B cell (primary cell): Measurements from ENCODE around the gene PCNX3. TPM values are rescaled to one million over a fixed set of nuclear protein-coding genes. Genes with fewer than 3 reads are reported as not detected.

ENCODE experiments used
- ATAC-seq: fragments of 200-7000 bp; cut with Tn5 transposase; one replicate; pipeline ENCODE4 v1.10.0; 2021; ENCODE audit warnings: low read depth, mild to moderate bottlenecking, moderate number of reproducible peaks, moderate library complexity
- CTCF ChIA-PET: fragments of 350-600 bp; sonication (Branson Sonifier 250); formaldehyde crosslinking; loops from one replicate; lab custom pipeline; 2021; ENCODE audit warnings: antibody characterized with exemption, inconsistent platforms; lab: Charles Lee
- POLR2A ChIA-PET: fragments of 350-600 bp; sonication (Branson Sonifier 250); formaldehyde crosslinking; loops from one replicate; lab custom pipeline; 2021; ENCODE audit warnings: antibody characterized with exemption; lab: Charles Lee
- DNase-seq: peaks from one replicate; pipeline ENCODE4 v3.0.0; 2013
- H2AFZ ChIP-seq: 2 replicates; pipeline ENCODE4 v1.6.1; 2012; ENCODE audit warnings: mild to moderate bottlenecking, low read depth, low read length; ENCODE audit not compliant: insufficient read depth, poor library complexity, severe bottlenecking
- H3K27ac ChIP-seq, 2 donors: 1 replicate in 1 of 2; 2 replicates in 1 of 2; pipeline ENCODE4 v1.5.1; 2012 to 2013; ENCODE audit warnings: low read length in 2 of 2, mild to moderate bottlenecking in 2 of 2, moderate library complexity in 1 of 2
- H3K27me3 ChIP-seq, 4 experiments: fragments of 200-600 bp in 1 of 4; sonication (generic) in 1 of 4; replicated peaks in 1 of 4; 1 replicate in 2 of 4; 2 replicates in 2 of 4; pipeline versions ENCODE4 v1.6.1 to v1.7.0; 2013 to 2016; ENCODE audit warnings: low read length in 3 of 4, mild to moderate bottlenecking in 2 of 4, mixed read lengths in 1 of 4, moderate library complexity in 1 of 4; ENCODE audit not compliant: insufficient read depth in 4 of 4, control insufficient read depth in 3 of 4; ENCODE audit errors: control extremely low read depth in 1 of 4
- H3K36me3 ChIP-seq, 2 experiments: replicated peaks in 1 of 2; 1 replicate in 1 of 2; 2 replicates in 1 of 2; pipeline versions ENCODE4 v1.6.1 to v1.7.1; 2013; ENCODE audit warnings: low read length in 1 of 2; ENCODE audit not compliant: insufficient read depth in 2 of 2, control insufficient read depth in 1 of 2; ENCODE audit errors: control extremely low read depth in 1 of 2, extremely low read depth in 1 of 2
- H3K4me1 ChIP-seq, 2 donors: fragments of 200-600 bp in 1 of 2; sonication (generic) in 1 of 2; 1 replicate in 1 of 2; 2 replicates in 1 of 2; pipeline versions ENCODE4 v1.5.1 to v1.6.1; 2013 to 2017; ENCODE audit warnings: low read length in 2 of 2; ENCODE audit not compliant: control insufficient read depth in 2 of 2, insufficient read depth in 2 of 2
- H3K4me2 ChIP-seq: replicated peaks from 2 replicates; pipeline ENCODE3; 2012; ENCODE audit warnings: mild to moderate bottlenecking, low read depth, low read length; ENCODE audit not compliant: poor library complexity, severe bottlenecking
- H3K4me3 ChIP-seq, 5 experiments: fragments of 200-600 bp in 1 of 5; sonication (generic) in 1 of 5; 1 replicate in 3 of 5; 2 replicates in 2 of 5; pipeline versions ENCODE4 v1.5.1 to v1.7.0; 2011 to 2016; ENCODE audit warnings: low read length in 4 of 5, mild to moderate bottlenecking in 4 of 5, low read depth in 2 of 5, control low read depth in 1 of 5, moderate library complexity in 1 of 5; ENCODE audit not compliant: insufficient read depth in 1 of 5; ENCODE audit errors: control extremely low read depth in 1 of 5, extremely low read depth in 1 of 5
- H3K79me2 ChIP-seq: fragments of 200-600 bp; sonication (generic); one replicate; pipeline ENCODE4 v1.6.0; 2016; ENCODE audit warnings: low read length; ENCODE audit not compliant: control insufficient read depth, insufficient read depth
- H3K9ac ChIP-seq: fragments of 200-600 bp; sonication (generic); 2 replicates; pipeline ENCODE4 v1.6.1; 2017; ENCODE audit warnings: mild to moderate bottlenecking, low read length, moderate library complexity
- H3K9me3 ChIP-seq, 3 donors: one replicate each; pipeline versions ENCODE4 v1.6.1 to v1.7.1; 2013; ENCODE audit warnings: low read length in 2 of 3; ENCODE audit not compliant: control insufficient read depth in 2 of 3, insufficient read depth in 1 of 3; ENCODE audit errors: control extremely low read depth in 1 of 3
- H4K20me1 ChIP-seq: 2 replicates; pipeline ENCODE4 v1.6.0; 2012; ENCODE audit warnings: mild to moderate bottlenecking, low read length; ENCODE audit not compliant: insufficient read depth, control insufficient read depth, poor library complexity, severe bottlenecking
- H3K27ac Mint-ChIP-seq: one replicate; pipeline ENCODE4 v1.8.0; 2021; ENCODE audit warnings: mixed read lengths
- H3K27me3 Mint-ChIP-seq: one replicate; pipeline ENCODE4 v1.8.0; 2021; ENCODE audit warnings: mixed read lengths
- H3K4me1 Mint-ChIP-seq: one replicate; pipeline ENCODE4 v1.8.0; 2021; ENCODE audit warnings: mixed read lengths
- H3K4me3 Mint-ChIP-seq: one replicate; pipeline ENCODE4 v1.8.0; 2021; ENCODE audit warnings: mixed read lengths
- H3K9me3 Mint-ChIP-seq: one replicate; pipeline ENCODE4 v1.8.0; 2022; ENCODE audit warnings: mixed read lengths; ENCODE audit not compliant: insufficient read depth
- EZH2 ChIP-seq: IDR thresholded peaks from 2 replicates; pipeline ENCODE4 v1.6.1; 2012; ENCODE audit warnings: borderline replicate concordance, low read depth, mild to moderate bottlenecking, moderate library complexity, low read length; ENCODE audit not compliant: insufficient read depth, poor library complexity, severe bottlenecking
- WGBS: methylation state at CpG from one replicate; pipeline ENCODE4 v1.1.5; 2013; ENCODE audit warnings: missing lambda C conversion rate; ENCODE audit not compliant: insufficient coverage; 5-methylcytosine and 5-hydroxymethylcytosine counted together
- intact Hi-C: fragments of 100-400 bp; cut with micrococcal nuclease; formaldehyde crosslinking; loops from one replicate; pipeline ENCODE4 v1.10.0; 2022
- polyA plus RNA-seq: library from polyadenylated mRNA; depleted of rRNA; stranded (reverse); fragments of >200 nt; gene quantifications from 2 replicates; pipeline ENCODE4 v1.2.3, GENCODE V29; 2012
- total RNA-seq, 2 donors: library from RNA; stranded (reverse); fragments of 120-200 nt in 1 of 2; gene quantifications; 1 replicate in 1 of 2; 2 replicates in 1 of 2; pipeline versions ENCODE4 v1.2.3 to v1.2.4, GENCODE V29; 2013 to 2022
- TF ChIP-seq, protein P1 (sequence below): fragments of 200-600 bp; IDR thresholded peaks from one replicate; pipeline ENCODE4 v1.8.0; 2022; ENCODE audit warnings: antibody characterized with exemption, mild to moderate bottlenecking

The PCNX3 gene
- total and polyA plus RNA-seq, 2 donors (not counting 1 experiment from before 2014, with no cell fraction given) = 61.5 to 62.8 TPM

DNA sequence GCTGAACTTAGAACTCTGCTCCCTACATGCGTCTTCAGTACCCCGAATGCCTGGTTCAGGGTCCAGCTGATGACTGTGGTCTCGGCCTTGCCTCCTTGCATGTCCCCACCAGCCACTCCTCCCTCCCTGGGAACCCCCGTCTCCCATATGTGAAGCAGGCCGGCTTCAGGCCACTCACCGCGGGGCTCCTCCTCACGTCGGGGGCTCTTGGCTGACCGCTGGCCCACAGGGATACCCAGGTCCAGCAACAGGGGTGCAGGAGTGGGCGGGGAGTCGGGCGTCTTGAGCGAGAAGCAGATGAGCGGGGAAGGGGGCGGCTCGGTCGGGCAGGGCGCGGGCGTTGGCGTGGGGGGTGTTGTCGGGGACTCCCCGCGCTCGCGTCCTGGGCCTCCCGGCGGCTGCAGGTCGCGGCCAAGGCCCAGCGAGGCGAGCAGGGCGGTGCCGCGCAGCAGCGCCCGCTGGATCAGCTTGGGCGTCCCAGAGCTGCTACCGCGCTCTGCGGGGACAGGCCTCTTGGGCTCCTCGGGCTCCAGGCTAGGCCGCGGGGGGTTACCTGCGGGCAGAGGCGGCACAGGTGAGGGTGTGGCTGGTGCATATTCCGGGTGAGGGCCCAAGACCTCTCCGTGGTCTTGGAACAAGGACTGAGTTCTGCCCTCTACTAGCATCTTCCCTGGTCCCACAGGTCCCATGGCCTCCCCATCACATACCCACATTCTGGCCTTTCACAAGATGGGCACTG, 16.2 kb upstream of the PCNX3 start:
- DNase-seq = no peak
- Histone ChIP-seq H3K4me1 (peaks cover 14 to 25% of the 10 kb centered on the region in 2 donors), H3K27me3 (no peaks in the 10 kb centered on the region), H3K79me2 (peaks cover 10% of the 10 kb centered on the region), H4K20me1 (peaks cover 8% of the 10 kb centered on the region), H3K9me3 (peaks cover 0 to 9% (median 0%) of the 10 kb centered on the region in 3 donors), H3K9ac (no peak overlapping the region), H3K4me3 (no peak overlapping the region), H3K27ac (no peak overlapping the region), H3K4me2 (no peak overlapping the region), H3K36me3 (peaks cover 0 to 35% of the 10 kb centered on the region in 2 experiments), H2AFZ (no peak overlapping the region)
- ATAC-seq = no peak
- H3K27me3 Mint-ChIP-seq = no peaks in the 10 kb centered on the region
- H3K4me1 Mint-ChIP-seq = peaks cover 24% of the 10 kb centered on the region
- POLR2A ChIA-PET = no interaction called here
- no peaks in the 10 kb centered on the region for H3K9me3 Mint-ChIP-seq
- WGBS = 99% methylated on average over 42 of the region's 49 CpGs
- no peak overlapping the region for H3K27ac Mint-ChIP-seq
- CTCF ChIA-PET = interaction anchor here (1.1 to 1.2 kb wide), 2 partner anchors 14 to 26 kb away, joined by 3 to 5 read pairs; no protein-coding TSS in a partner anchor
- no peak for TF ChIP-seq EZH2
- TF ChIP-seq, protein P1, sequence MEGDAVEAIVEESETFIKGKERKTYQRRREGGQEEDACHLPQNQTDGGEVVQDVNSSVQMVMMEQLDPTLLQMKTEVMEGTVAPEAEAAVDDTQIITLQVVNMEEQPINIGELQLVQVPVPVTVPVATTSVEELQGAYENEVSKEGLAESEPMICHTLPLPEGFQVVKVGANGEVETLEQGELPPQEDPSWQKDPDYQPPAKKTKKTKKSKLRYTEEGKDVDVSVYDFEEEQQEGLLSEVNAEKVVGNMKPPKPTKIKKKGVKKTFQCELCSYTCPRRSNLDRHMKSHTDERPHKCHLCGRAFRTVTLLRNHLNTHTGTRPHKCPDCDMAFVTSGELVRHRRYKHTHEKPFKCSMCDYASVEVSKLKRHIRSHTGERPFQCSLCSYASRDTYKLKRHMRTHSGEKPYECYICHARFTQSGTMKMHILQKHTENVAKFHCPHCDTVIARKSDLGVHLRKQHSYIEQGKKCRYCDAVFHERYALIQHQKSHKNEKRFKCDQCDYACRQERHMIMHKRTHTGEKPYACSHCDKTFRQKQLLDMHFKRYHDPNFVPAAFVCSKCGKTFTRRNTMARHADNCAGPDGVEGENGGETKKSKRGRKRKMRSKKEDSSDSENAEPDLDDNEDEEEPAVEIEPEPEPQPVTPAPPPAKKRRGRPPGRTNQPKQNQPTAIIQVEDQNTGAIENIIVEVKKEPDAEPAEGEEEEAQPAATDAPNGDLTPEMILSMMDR = no peak
- H3K4me3 Mint-ChIP-seq = no peak overlapping the region
- intact Hi-C loops = no loop called here

DNA sequence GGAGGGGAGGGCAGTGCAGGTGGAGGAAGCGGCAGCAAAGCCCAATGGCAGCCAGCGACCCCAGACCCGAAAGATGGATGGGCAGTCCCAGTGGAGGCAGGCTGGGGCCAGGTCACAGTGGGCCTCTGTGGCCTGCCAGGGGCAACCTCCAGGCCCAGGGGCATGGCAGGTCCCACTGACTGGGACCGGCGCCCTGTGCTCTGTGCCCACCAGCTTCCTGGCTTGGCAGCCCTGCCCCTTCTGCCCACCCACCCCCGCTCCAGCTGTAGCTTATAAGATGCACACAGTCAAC, 15.7 kb upstream of the PCNX3 start:
- DNase-seq (no peak), ATAC-seq (no peak)
- Histone ChIP-seq H3K27ac (no peak overlapping the region), H3K27me3 (no peaks in the 10 kb centered on the region), H3K9ac (no peak overlapping the region), H3K36me3 (peaks cover 1 to 40% of the 10 kb centered on the region in 2 experiments), H4K20me1 (peaks cover 8% of the 10 kb centered on the region), H3K9me3 (peaks cover 0 to 9% (median 0%) of the 10 kb centered on the region in 3 donors), H3K4me2 (no peak overlapping the region), H2AFZ (no peak overlapping the region), H3K79me2 (peaks cover 10% of the 10 kb centered on the region), H3K4me1 (peaks cover 14 to 22% of the 10 kb centered on the region in 2 donors), H3K4me3 (no peak overlapping the region)
- ChIA-PET POLR2A (no interaction called here), CTCF (interaction anchor here (1.2 kb wide), 1 partner anchor 26 kb away, joined by 5 read pairs; no protein-coding TSS in a partner anchor)
- intact Hi-C loops = no loop called here
- no peak overlapping the region for H3K27ac Mint-ChIP-seq
- H3K9me3 Mint-ChIP-seq = no peaks in the 10 kb centered on the region
- H3K4me1 Mint-ChIP-seq = peaks cover 24% of the 10 kb centered on the region
- TF ChIP-seq, protein P1 = no peak
- TF ChIP-seq EZH2 = no peak
- H3K27me3 Mint-ChIP-seq = no peaks in the 10 kb centered on the region
- no peak overlapping the region for H3K4me3 Mint-ChIP-seq
- WGBS = 98% methylated on average over 5 of the region's 6 CpGs
